Vagina (tissue), 2 donors: Measurements from ENCODE around the gene PMM1.

Experiments
- CTCF ChIP-seq, 3 experiments: fragments of 450-650 bp in 2 of 3; fragments of 200-600 bp in 1 of 3; sonication (generic) in 1 of 3; IDR thresholded peaks; one replicate each; pipeline ENCODE4 v1.5.1; 2017 to 2019; ENCODE audit warnings: antibody characterized with exemption in 3 of 3, mild to moderate bottlenecking in 2 of 3, moderate library complexity in 2 of 3
- POLR2AphosphoS5 ChIP-seq, 2 donors: sonication (generic); formaldehyde crosslinking; IDR thresholded peaks; one replicate each; pipeline ENCODE4 v1.9.0; 2017; ENCODE audit warnings: antibody characterized with exemption in 2 of 2, mild to moderate bottlenecking in 2 of 2, low read depth in 1 of 2; ENCODE audit not compliant: insufficient read depth in 1 of 2

GRCh38 chr22:41608386-41608785 lies 18.7 kb upstream of the PMM1 start:
- TF ChIP-seq CTCF (IDR thresholded peaks at IDR 0.05): no peak
- no peak for TF ChIP-seq POLR2AphosphoS5 (IDR thresholded peaks at IDR 0.05; ENCODE audit: insufficient read depth in 1 of 2, low read depth in 1 of 2)
